ENCODE results near the gene ARFRP1. TPM values are rescaled to one million over a fixed set of nuclear protein-coding genes. Genes with fewer than 3 reads are reported as not detected.
A peak's percentile ranks its signal among the peaks of the same experiment; 100 is the strongest.

The ARFRP1 gene
- total and polyA plus RNA-seq, 2 of the 13 experiments (the other 11 are each of a cell fraction or from before 2014, with no cell fraction given): 32.0 to 51.1 TPM

GRCh38 chr20:63751471-63752271 is 43.9 kb upstream of the ARFRP1 start (continued):
- TF ChIP-seq CSRNP2 (CRISPR knock-in tag; conservative IDR thresholded peaks at IDR 0.05; ENCODE audit: low read depth): no peak
- TF ChIP-seq ZNF260 (CRISPR knock-in tag; IDR thresholded peaks at IDR 0.05; ENCODE audit: borderline replicate concordance, low read depth): no peak
- no peak for TF ChIP-seq FOXA1 (IDR thresholded peaks at IDR 0.05)
- TF ChIP-seq FOXA1 (CRISPR knock-in tag; IDR thresholded peaks at IDR 0.05): no peak

GRCh38 chr20:63750807-63751470 is 43.2 kb upstream of the ARFRP1 start:
- CTCF ChIA-PET (ENCODE audit: low intra/inter-chr PET ratio, low total read pairs): no interaction called here
- H4K20me1 ChIP-seq (ENCODE audit: insufficient read depth, low read length): no peaks in the 10 kb centered on the region
- 70% methylated on average over 26 of the region's 26 CpGs for WGBS (ENCODE audit: low lambda C conversion rate)
- FAIRE-seq: peak; percentile 74
- H3K36me3 ChIP-seq (replicated peaks in 1 of 2; ENCODE audit: control insufficient read depth in 1 of 2, insufficient read depth in 2 of 2, low read length in 2 of 2): no peaks in the 10 kb centered on the region
- H3K27me3 ChIP-seq (ENCODE audit: control insufficient read depth in 1 of 2, insufficient read depth in 2 of 2, low read length in 2 of 2): peaks cover 0 to 2% of the 10 kb centered on the region in 2 experiments; a peak in 1 of 5 replicates
- DNase-seq (ENCODE audit: low spot score): no peak
- no peak overlapping the region for H3K27ac ChIP-seq (ENCODE audit: extremely low read length, insufficient read depth, low read length)
- H3K4me2 ChIP-seq (ENCODE audit: low read depth, low read length): no peak overlapping the region
- ATAC-seq: no peak
- in situ Hi-C loops (cut with HindIII; ENCODE audit: extremely low pct_ligation_motif_present, low pct_unique_long_range_greater_than_20kb) (no loop called here), intact Hi-C loops (cut with micrococcal nuclease; ENCODE audit: unreplicated experiment) (no loop called here)
- H3K4me1 ChIP-seq (ENCODE audit: insufficient read depth, low read length): peaks cover 53% of the 10 kb centered on the region
- POLR2A ChIA-PET: interaction anchor here (1.7 to 5.1 kb wide), 3 partner anchors 10 to 114 kb away, joined by 3 to 28 read pairs (median 11); partner anchors contain the start of genes LIME1, SLC2A4RG and TPD52L2
- H3K79me2 ChIP-seq (ENCODE audit: insufficient read depth, low read length): no peaks in the 10 kb centered on the region
- H3K4me3 ChIP-seq (replicated peaks in 1 of 3; ENCODE audit: insufficient read depth in 1 of 3, low read depth in 2 of 3, low read length in 3 of 3): no peak overlapping the region
- H3K9ac ChIP-seq (ENCODE audit: insufficient read depth, low read depth, low read length): no peak overlapping the region
- BruUV-seq (replicated peaks): no TSS peak
- no peaks in the 10 kb centered on the region for H3K9me3 ChIP-seq (ENCODE audit: low read length)
- H2AFZ ChIP-seq (ENCODE audit: low read length): no peak overlapping the region
- TF ChIP-seq RFXAP (CRISPR knock-in tag; IDR thresholded peaks at IDR 0.05; ENCODE audit: borderline replicate concordance): no peak
- no peak for TF ChIP-seq KLF12 (CRISPR knock-in tag; IDR thresholded peaks at IDR 0.05; ENCODE audit: borderline replicate concordance)
- no peak for TF ChIP-seq MATR3 (CRISPR knock-in tag; IDR thresholded peaks at IDR 0.05)
- peak; percentile 3 for TF ChIP-seq ZNF770 (CRISPR knock-in tag; IDR thresholded peaks at IDR 0.05)
- no peak for TF ChIP-seq FOXJ3 (CRISPR knock-in tag; IDR thresholded peaks at IDR 0.05; ENCODE audit: borderline replicate concordance)
- no peak for TF ChIP-seq ZGPAT (CRISPR knock-in tag; IDR thresholded peaks at IDR 0.05)
- TF ChIP-seq E2F1 (CRISPR knock-in tag; IDR thresholded peaks at IDR 0.05): no peak
- no peak for TF ChIP-seq RNF2 (conservative IDR thresholded peaks at IDR 0.05; ENCODE audit: low read depth)
- no peak for TF ChIP-seq FOXA1 (IDR thresholded peaks at IDR 0.05)
- no peak for TF ChIP-seq FOXA1 (CRISPR knock-in tag; IDR thresholded peaks at IDR 0.05)
- no peak for TF ChIP-seq MAX (IDR thresholded peaks at IDR 0.05)
- no peak for TF ChIP-seq NFKBIZ (CRISPR knock-in tag; IDR thresholded peaks at IDR 0.05)
- no peak for TF ChIP-seq ESRRA (CRISPR knock-in tag; IDR thresholded peaks at IDR 0.05; ENCODE audit: low read depth)
